OCI-LY1 (cell line): Measurements from ENCODE around the gene CBLN1.
"Not testable (repeated sequence)": the region's sequence is repeated elsewhere in the genome, so short reads cannot be mapped to it uniquely, and the experiment has no call there.

Source experiments
- CTCF ChIP-seq: fragments of 200-600 bp; sonication (generic), shearing (Covaris generic); IDR thresholded peaks from 2 replicates; pipeline ENCODE4 v1.5.1; 2017; ENCODE audit warnings: mild to moderate bottlenecking, antibody characterized with exemption, low read length, moderate library complexity, mixed read lengths
- EZH2 ChIP-seq: fragments of 200-600 bp; sonication (generic), shearing (Covaris generic); IDR thresholded peaks from 2 replicates; pipeline ENCODE4 v1.8.0; 2017; ENCODE audit warnings: borderline replicate concordance, mixed run types, mild to moderate bottlenecking, antibody characterized with exemption, low read length, moderate library complexity, mixed read lengths

GRCh38 chr16:49228335-49228734 is 53.3 kb downstream of the CBLN1 start:
- TF ChIP-seq CTCF, EZH2: not testable (repeated sequence)
